HepG2 (cell line): ENCODE results near the gene IMMT. TPM values are rescaled to one million over a fixed set of nuclear protein-coding genes. Genes with fewer than 3 reads are reported as not detected.

Source experiments
- BRCA1 ChIP-seq: sonication (generic); formaldehyde crosslinking; IDR thresholded peaks from 2 replicates; pipeline ENCODE4 v1.4.0; 2020; ENCODE audit warnings: missing genetic modification reagents
- MEIS1 ChIP-seq: sonication (generic); formaldehyde crosslinking; IDR thresholded peaks from 2 replicates; pipeline ENCODE4 v1.9.0; 2021; ENCODE audit warnings: mild to moderate bottlenecking, missing genetic modification reagents, moderate library complexity, borderline replicate concordance
- NFRKB ChIP-seq: fragments of 450-650 bp; IDR thresholded peaks from 2 replicates; pipeline ENCODE4 v1.6.1; 2017
- PHF20 ChIP-seq: sonication (generic); formaldehyde crosslinking; IDR thresholded peaks from 2 replicates; pipeline ENCODE4 v1.5.0; 2020; ENCODE audit warnings: mild to moderate bottlenecking, missing genetic modification reagents
- ZNF883 ChIP-seq: sonication (generic); formaldehyde crosslinking; IDR thresholded peaks from 2 replicates; pipeline ENCODE4 v1.5.1; 2020; ENCODE audit warnings: mild to moderate bottlenecking, missing genetic modification reagents; ENCODE audit errors: not compliant biosample characterization
- polyA plus RNA-seq, 8 experiments: library from polyadenylated mRNA; depleted of rRNA in 3 of 8; stranded (reverse) in 7 of 8; unstranded in 1 of 8; fragments of >200 nt; fragmentation: Illumina TruSeq in 4 of 8; extraction: Trizol in 4 of 8; gene quantifications; 2 replicates each; pipeline versions ENCODE4 v1.2.1 to v1.2.3, GENCODE V29; 2011 to 2016; ENCODE audit warnings: low read depth in 4 of 8, missing spikeins in 1 of 8, mixed read lengths in 1 of 8; ENCODE audit not compliant: insufficient read depth in 1 of 8
- total RNA-seq, 5 experiments: library from RNA; depleted of rRNA; stranded (reverse); fragments of >200 nt; fragmentation: Illumina TruSeq; extraction: Trizol; gene quantifications; 2 replicates each; pipeline ENCODE4 v1.2.3, GENCODE V29; 2016; ENCODE audit warnings: low read depth in 1 of 5
- TF ChIP-seq, protein P1 (sequence below): sonication (generic); formaldehyde crosslinking; IDR thresholded peaks from one replicate; pipeline ENCODE4 v1.5.1; 2020; ENCODE audit warnings: mild to moderate bottlenecking, missing genetic modification reagents; ENCODE audit errors: not compliant biosample characterization
- TF ChIP-seq, protein P2 (sequence below): sonication (generic); formaldehyde crosslinking; IDR thresholded peaks from 2 replicates; pipeline ENCODE4 v1.4.0; 2020; ENCODE audit warnings: low read depth, mild to moderate bottlenecking, missing genetic modification reagents

IMMT gene
- total and polyA plus RNA-seq, 2 of the 13 experiments (the other 11 are each of a cell fraction or from before 2014, with no cell fraction given) = 63.5 to 119 TPM

- TF ChIP-seq, protein P1, sequence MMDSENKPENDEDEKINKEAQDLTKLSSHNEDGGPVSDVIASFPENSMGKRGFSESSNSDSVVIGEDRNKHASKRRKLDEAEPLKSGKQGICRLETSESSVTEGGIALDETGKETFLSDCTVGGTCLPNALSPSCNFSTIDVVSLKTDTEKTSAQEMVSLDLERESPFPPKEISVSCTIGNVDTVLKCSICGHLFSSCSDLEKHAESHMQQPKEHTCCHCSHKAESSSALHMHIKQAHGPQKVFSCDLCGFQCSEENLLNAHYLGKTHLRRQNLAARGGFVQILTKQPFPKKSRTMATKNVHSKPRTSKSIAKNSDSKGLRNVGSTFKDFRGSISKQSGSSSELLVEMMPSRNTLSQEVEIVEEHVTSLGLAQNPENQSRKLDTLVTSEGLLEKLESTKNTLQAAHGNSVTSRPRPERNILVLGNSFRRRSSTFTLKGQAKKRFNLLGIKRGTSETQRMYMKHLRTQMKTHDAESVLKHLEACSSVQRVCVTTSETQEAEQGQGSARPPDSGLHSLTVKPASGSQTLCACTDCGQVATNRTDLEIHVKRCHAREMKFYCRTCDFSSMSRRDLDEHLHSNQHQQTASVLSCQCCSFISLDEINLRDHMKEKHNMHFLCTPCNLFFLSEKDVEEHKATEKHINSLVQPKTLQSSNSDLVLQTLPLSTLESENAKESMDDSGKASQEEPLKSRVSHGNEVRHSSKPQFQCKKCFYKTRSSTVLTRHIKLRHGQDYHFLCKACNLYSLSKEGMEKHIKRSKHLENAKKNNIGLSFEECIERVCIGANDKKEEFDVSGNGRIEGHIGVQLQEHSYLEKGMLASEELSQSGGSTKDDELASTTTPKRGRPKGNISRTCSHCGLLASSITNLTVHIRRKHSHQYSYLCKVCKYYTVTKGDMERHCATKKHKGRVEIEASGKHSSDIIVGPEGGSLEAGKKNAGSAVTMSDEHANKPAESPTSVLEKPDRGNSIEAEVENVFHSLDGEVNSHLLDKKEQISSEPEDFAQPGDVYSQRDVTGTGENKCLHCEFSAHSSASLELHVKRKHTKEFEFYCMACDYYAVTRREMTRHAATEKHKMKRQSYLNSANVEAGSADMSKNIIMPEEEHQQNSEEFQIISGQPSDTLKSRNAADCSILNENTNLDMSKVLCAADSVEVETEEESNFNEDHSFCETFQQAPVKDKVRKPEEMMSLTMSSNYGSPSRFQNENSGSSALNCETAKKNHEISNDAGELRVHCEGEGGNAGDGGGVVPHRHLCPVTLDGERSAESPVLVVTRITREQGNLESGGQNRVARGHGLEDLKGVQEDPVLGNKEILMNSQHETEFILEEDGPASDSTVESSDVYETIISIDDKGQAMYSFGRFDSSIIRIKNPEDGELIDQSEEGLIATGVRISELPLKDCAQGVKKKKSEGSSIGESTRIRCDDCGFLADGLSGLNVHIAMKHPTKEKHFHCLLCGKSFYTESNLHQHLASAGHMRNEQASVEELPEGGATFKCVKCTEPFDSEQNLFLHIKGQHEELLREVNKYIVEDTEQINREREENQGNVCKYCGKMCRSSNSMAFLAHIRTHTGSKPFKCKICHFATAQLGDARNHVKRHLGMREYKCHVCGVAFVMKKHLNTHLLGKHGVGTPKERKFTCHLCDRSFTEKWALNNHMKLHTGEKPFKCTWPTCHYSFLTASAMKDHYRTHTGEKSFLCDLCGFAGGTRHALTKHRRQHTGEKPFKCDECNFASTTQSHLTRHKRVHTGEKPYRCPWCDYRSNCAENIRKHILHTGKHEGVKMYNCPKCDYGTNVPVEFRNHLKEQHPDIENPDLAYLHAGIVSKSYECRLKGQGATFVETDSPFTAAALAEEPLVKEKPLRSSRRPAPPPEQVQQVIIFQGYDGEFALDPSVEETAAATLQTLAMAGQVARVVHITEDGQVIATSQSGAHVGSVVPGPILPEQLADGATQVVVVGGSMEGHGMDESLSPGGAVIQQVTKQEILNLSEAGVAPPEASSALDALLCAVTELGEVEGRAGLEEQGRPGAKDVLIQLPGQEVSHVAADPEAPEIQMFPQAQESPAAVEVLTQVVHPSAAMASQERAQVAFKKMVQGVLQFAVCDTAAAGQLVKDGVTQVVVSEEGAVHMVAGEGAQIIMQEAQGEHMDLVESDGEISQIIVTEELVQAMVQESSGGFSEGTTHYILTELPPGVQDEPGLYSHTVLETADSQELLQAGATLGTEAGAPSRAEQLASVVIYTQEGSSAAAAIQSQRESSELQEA (CRISPR knock-in tag) = no peak
- TF ChIP-seq ZNF883 (CRISPR knock-in tag) (peak; percentile 91), PHF20 (CRISPR knock-in tag) (peak; percentile 88), BRCA1 (no peak; the same call in 1 of the 2 replicates), MEIS1 (peak; percentile 42), NFRKB (peak; percentile 86)
- TF ChIP-seq, protein P2, sequence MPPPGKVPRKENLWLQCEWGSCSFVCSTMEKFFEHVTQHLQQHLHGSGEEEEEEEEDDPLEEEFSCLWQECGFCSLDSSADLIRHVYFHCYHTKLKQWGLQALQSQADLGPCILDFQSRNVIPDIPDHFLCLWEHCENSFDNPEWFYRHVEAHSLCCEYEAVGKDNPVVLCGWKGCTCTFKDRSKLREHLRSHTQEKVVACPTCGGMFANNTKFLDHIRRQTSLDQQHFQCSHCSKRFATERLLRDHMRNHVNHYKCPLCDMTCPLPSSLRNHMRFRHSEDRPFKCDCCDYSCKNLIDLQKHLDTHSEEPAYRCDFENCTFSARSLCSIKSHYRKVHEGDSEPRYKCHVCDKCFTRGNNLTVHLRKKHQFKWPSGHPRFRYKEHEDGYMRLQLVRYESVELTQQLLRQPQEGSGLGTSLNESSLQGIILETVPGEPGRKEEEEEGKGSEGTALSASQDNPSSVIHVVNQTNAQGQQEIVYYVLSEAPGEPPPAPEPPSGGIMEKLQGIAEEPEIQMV (CRISPR knock-in tag) = peak; percentile 46; the same call in 1 of the 2 replicates
These were observed 89.0 kb downstream of the IMMT start, which contains the start of gene PTCD3 (continued) for GRCh38 chr2:86105969-86106945.
